ENCODE data around the gene PODNL1. TPM values are rescaled to one million over a fixed set of nuclear protein-coding genes. Genes with fewer than 3 reads are reported as not detected.

PODNL1 gene
- total and polyA plus RNA-seq, 2 of the 8 experiments (the other 6 are each of a cell fraction or from before 2014, with no cell fraction given): 1.0 to 1.5 TPM

- CTCF ChIA-PET (ENCODE audit: partially characterized antibody): interaction anchor here (0.6 to 8.7 kb wide), 5 partner anchors 20 to 171 kb away, joined by 3 to 76 read pairs (median 4); partner anchors contain the start of gene PALM3
- no peak overlapping the region for H3K23ac ChIP-seq (ENCODE audit: insufficient read length)
- 78% methylated on average over 5 of the region's 5 CpGs; no CpG with 5 or more reads in 1 of the 2 experiments for WGBS, 2 experiments (ENCODE audit: extremely low coverage in 1 of 2, insufficient coverage in 1 of 2, insufficient read length in 1 of 2, insufficient replicate concordance in 2 of 2, low coverage in 1 of 2, low lambda C conversion rate in 2 of 2, missing lambda C conversion rate in 1 of 2)
- no peak for TF ChIP-seq CEBPB (IDR thresholded peaks at IDR 0.05; ENCODE audit: low read depth, low read length)
- TF ChIP-seq KDM4A (IDR thresholded peaks at IDR 0.05; ENCODE audit: low read depth, low read length, severe bottlenecking): no peak
- TF ChIP-seq BACH1 (IDR thresholded peaks at IDR 0.05; ENCODE audit: low read length): no peak
- no peak for TF ChIP-seq HDAC2 (IDR thresholded peaks at IDR 0.05; ENCODE audit: borderline replicate concordance in 1 of 2, low read depth in 2 of 2, low read length in 2 of 2)
- TF ChIP-seq BRCA1 (IDR thresholded peaks at IDR 0.05; ENCODE audit: low read depth, low read length): no peak
- TF ChIP-seq NANOG (IDR thresholded peaks at IDR 0.05; ENCODE audit: insufficient read depth, low read depth, low read length, poor library complexity, severe bottlenecking): no peak
- TF ChIP-seq GABPA (IDR thresholded peaks at IDR 0.05; ENCODE audit: borderline replicate concordance, insufficient read depth, low read length): no peak
- TF ChIP-seq EZH2 (IDR thresholded peaks at IDR 0.05; ENCODE audit: low read depth, low read length, severe bottlenecking): no peak
- no peak for TF ChIP-seq TBP (IDR thresholded peaks at IDR 0.05; ENCODE audit: low read depth, low read length)
- no peak for TF ChIP-seq SP1 (IDR thresholded peaks at IDR 0.05; ENCODE audit: low read depth, low read length)
- no peak for TF ChIP-seq BCL11A (IDR thresholded peaks at IDR 0.05; ENCODE audit: low read depth in 2 of 2, low read length in 2 of 2)
- TF ChIP-seq KDM5A (IDR thresholded peaks at IDR 0.05; ENCODE audit: low read length): no peak
- TF ChIP-seq TCF12 (IDR thresholded peaks at IDR 0.05; ENCODE audit: low read depth, low read length): no peak
- TF ChIP-seq CHD2 (IDR thresholded peaks at IDR 0.05; ENCODE audit: low read length): no peak
- no peak for TF ChIP-seq KDM1A (IDR thresholded peaks at IDR 0.05; ENCODE audit: borderline replicate concordance, low read length)
These were observed 50.7 kb downstream of the PODNL1 start for GRCh38 chr19:13887517-13887916.

More at GRCh38 chr19:13887517-13887916, 50.7 kb downstream of the PODNL1 start:
- Histone ChIP-seq H3K36me3 (ENCODE audit: control insufficient read depth in 2 of 4, insufficient read depth in 4 of 4, low read length in 3 of 4) (no peaks in the 10 kb centered on the region), H2BK12ac (ENCODE audit: low read depth, low read length) (no peak overlapping the region), H2BK15ac (ENCODE audit: low read length) (no peak overlapping the region), H2BK20ac (ENCODE audit: low read length) (no peak overlapping the region), H3K4me2 (ENCODE audit: insufficient read depth in 1 of 2, low read depth in 2 of 2, low read length in 2 of 2) (no peak overlapping the region), H3K27me3 (replicated peaks in 1 of 4; ENCODE audit: control insufficient read depth in 3 of 4, extremely low read depth in 1 of 4, insufficient read depth in 3 of 4, low read length in 3 of 4) (no peaks in the 10 kb centered on the region), H2BK120ac (replicated peaks; ENCODE audit: low read depth, low read length) (no peak overlapping the region), H3K4ac (replicated peaks; ENCODE audit: insufficient read length, low read depth, low read length) (no peak overlapping the region), H3K4me3 (ENCODE audit: extremely low read depth in 1 of 4, insufficient read depth in 2 of 4, low read depth in 3 of 4, low read length in 4 of 4) (no peak overlapping the region), H3K14ac (ENCODE audit: insufficient read length) (no peak overlapping the region), H4K5ac (ENCODE audit: insufficient read length, low read depth, low read length) (no peak overlapping the region), H4K91ac (replicated peaks; ENCODE audit: insufficient read length, low read length) (no peak overlapping the region), H3K56ac (replicated peaks; ENCODE audit: insufficient read length, low read depth, low read length) (no peak overlapping the region), H2AFZ (ENCODE audit: low read length) (no peak overlapping the region), H4K20me1 (replicated peaks in 1 of 2; ENCODE audit: control insufficient read depth in 1 of 2, insufficient read depth in 2 of 2, low read length in 2 of 2) (no peaks in the 10 kb centered on the region), H3K79me2 (ENCODE audit: control insufficient read depth in 1 of 2, insufficient read depth in 2 of 2, low read length in 2 of 2) (no peaks in the 10 kb centered on the region), H3K4me1 (replicated peaks in 1 of 4; ENCODE audit: control insufficient read depth in 3 of 4, insufficient read depth in 4 of 4, low read length in 3 of 4) (peaks cover 0 to 4% (median 0%) of the 10 kb centered on the region in 4 experiments; a peak in 1 of 7 replicates), H2BK5ac (ENCODE audit: low read depth, low read length) (no peak overlapping the region), H3K9me3 (ENCODE audit: insufficient read depth in 2 of 2, low read depth in 1 of 2, low read length in 1 of 2) (no peaks in the 10 kb centered on the region), H3K27ac (ENCODE audit: low read depth, low read length) (no peak overlapping the region), H2AK5ac (ENCODE audit: low read depth, low read length) (no peak overlapping the region), H4K8ac (ENCODE audit: extremely low read depth, insufficient read depth, low read length) (no peak overlapping the region), H3K18ac (ENCODE audit: extremely low read depth, low read length) (no peak overlapping the region), H3K9ac (replicated peaks in 1 of 4; ENCODE audit: extremely low read depth in 1 of 4, low read depth in 3 of 4, low read length in 3 of 4) (no peak overlapping the region), H3K79me1 (ENCODE audit: low read depth, low read length) (no peaks in the 10 kb centered on the region), H3K23me2 (ENCODE audit: low read depth, low read length) (no peaks in the 10 kb centered on the region)
- FAIRE-seq (no peak), DNase-seq (ENCODE audit: low read depth in 1 of 2, low spot score in 2 of 2) (no peak)
- POLR2A ChIA-PET (ENCODE audit: partially characterized antibody): interaction anchor here (0.7 kb wide), 1 partner anchor 169 kb away, joined by 5 read pairs; no protein-coding TSS in a partner anchor

Data from H1 (cell line).